ENCODE results near the gene UNC13C. TPM values are rescaled to one million over a fixed set of nuclear protein-coding genes. Genes with fewer than 3 reads are reported as not detected.

Gene UNC13C
- total and polyA plus RNA-seq, 2 donors (not counting 3 experiments of a cell fraction or from before 2014, with no cell fraction given): not detected

DNA sequence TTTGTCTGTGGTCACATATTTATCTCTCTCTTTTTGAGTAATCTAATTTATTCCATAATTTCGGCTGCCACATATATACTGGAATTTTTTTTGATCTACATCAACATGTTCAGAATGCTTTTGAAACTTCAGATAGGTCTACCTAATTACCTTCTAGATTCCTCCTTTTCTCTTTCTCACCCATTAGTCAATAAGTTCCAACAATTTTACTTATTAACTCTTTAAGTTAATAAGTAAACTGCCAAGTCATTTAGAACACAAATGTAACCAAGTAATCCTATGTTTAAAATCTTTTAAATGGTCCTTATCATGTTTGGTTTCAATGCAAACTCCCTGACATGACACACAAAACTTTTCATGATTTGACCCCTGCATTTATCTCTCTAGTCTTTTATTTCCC is 410.5 kb downstream of the UNC13C start:
- ChIA-PET CTCF (no interaction called here), POLR2A (no interaction called here)
- H3K27me3 ChIP-seq (ENCODE audit: control insufficient read depth in 2 of 2, insufficient read depth in 2 of 2, low read length in 2 of 2): no peaks in the 10 kb centered on the region
- no peaks in the 10 kb centered on the region for H3K4me1 ChIP-seq (ENCODE audit: control insufficient read depth, extremely low read depth, insufficient read depth, low read length)
- H3K79me2 ChIP-seq (ENCODE audit: control insufficient read depth, insufficient read depth, low read length): no peaks in the 10 kb centered on the region
- H2AFZ ChIP-seq (ENCODE audit: low read depth, low read length): no peak overlapping the region
- DNase-seq (ENCODE audit: low read depth, low spot score) (no peak), FAIRE-seq (no peak)
- no peaks in the 10 kb centered on the region for H4K20me1 ChIP-seq (replicated peaks; ENCODE audit: control insufficient read depth, extremely low read depth, insufficient read depth, low read length)
- no peaks in the 10 kb centered on the region for H3K36me3 ChIP-seq (ENCODE audit: control insufficient read depth in 2 of 2, extremely low read depth in 1 of 2, insufficient read depth in 2 of 2, low read length in 2 of 2)
- TF ChIP-seq EZH2 (IDR thresholded peaks at IDR 0.05; ENCODE audit: borderline replicate concordance, low read depth, low read length, severe bottlenecking): no peak
- no peak for TF ChIP-seq JUN (IDR thresholded peaks at IDR 0.05; ENCODE audit: borderline replicate concordance, insufficient read depth, insufficient read length, low read depth)
- TF ChIP-seq, protein P1, sequence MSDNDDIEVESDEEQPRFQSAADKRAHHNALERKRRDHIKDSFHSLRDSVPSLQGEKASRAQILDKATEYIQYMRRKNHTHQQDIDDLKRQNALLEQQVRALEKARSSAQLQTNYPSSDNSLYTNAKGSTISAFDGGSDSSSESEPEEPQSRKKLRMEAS (IDR thresholded peaks at IDR 0.05; ENCODE audit: insufficient read depth, insufficient read length): no peak
- TF ChIP-seq FOS (IDR thresholded peaks at IDR 0.05; ENCODE audit: borderline replicate concordance, insufficient read depth, low read length): no peak
- TF ChIP-seq POLR2AphosphoS5 (IDR thresholded peaks at IDR 0.05; ENCODE audit: insufficient read depth, low read depth, low read length): no peak
- TF ChIP-seq, protein P2, sequence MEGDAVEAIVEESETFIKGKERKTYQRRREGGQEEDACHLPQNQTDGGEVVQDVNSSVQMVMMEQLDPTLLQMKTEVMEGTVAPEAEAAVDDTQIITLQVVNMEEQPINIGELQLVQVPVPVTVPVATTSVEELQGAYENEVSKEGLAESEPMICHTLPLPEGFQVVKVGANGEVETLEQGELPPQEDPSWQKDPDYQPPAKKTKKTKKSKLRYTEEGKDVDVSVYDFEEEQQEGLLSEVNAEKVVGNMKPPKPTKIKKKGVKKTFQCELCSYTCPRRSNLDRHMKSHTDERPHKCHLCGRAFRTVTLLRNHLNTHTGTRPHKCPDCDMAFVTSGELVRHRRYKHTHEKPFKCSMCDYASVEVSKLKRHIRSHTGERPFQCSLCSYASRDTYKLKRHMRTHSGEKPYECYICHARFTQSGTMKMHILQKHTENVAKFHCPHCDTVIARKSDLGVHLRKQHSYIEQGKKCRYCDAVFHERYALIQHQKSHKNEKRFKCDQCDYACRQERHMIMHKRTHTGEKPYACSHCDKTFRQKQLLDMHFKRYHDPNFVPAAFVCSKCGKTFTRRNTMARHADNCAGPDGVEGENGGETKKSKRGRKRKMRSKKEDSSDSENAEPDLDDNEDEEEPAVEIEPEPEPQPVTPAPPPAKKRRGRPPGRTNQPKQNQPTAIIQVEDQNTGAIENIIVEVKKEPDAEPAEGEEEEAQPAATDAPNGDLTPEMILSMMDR (IDR thresholded peaks at IDR 0.05; ENCODE audit: extremely low read depth in 1 of 2, insufficient read depth in 1 of 2, low read depth in 1 of 2, low read length in 2 of 2): no peak
- TF ChIP-seq POLR2A (IDR thresholded peaks at IDR 0.05; ENCODE audit: low read depth, low read length): no peak
- no peak for TF ChIP-seq GATA2 (IDR thresholded peaks at IDR 0.05; ENCODE audit: insufficient read depth, insufficient read length, low read depth, low read length)
- TF ChIP-seq MYC (IDR thresholded peaks at IDR 0.05; ENCODE audit: low read depth, low read length): no peak
- intact Hi-C loops (cut with micrococcal nuclease) (no loop called here), dilution Hi-C loops (cut with MboI; ENCODE audit: extremely low pct_ligation_motif_present, low sequenced_read_pairs) (no loop called here)
- H3K9ac ChIP-seq (replicated peaks; ENCODE audit: extremely low read depth, insufficient read depth, low read length): no peak overlapping the region
- H3K9me1 ChIP-seq (replicated peaks; ENCODE audit: control insufficient read depth, extremely low read depth, insufficient read depth, low read length): no peaks in the 10 kb centered on the region
- no peak overlapping the region for H3K27ac ChIP-seq (ENCODE audit: insufficient read depth, low read depth, low read length)
- H3K4me3 ChIP-seq (replicated peaks in 1 of 3; ENCODE audit: insufficient read depth in 1 of 3, low read depth in 1 of 3, low read length in 3 of 3): no peak overlapping the region
- no peaks in the 10 kb centered on the region for H3K9me3 ChIP-seq (replicated peaks; ENCODE audit: control insufficient read depth, insufficient read depth, low read length)
- BruUV-seq (replicated peaks): no TSS peak
- H3K4me2 ChIP-seq (ENCODE audit: insufficient read depth, low read length): no peak overlapping the region

Data from endothelial cell of umbilical vein (primary cell).